ENCODE results near the gene DLST.

Gene DLST

GRCh38 chr14:74942181-74942580 lies 60.5 kb downstream of the DLST start:
- Histone ChIP-seq H3K9me3 (ENCODE audit: insufficient read depth, low read depth, low read length) (no peaks in the 10 kb centered on the region), H3K79me2 (ENCODE audit: insufficient read depth, low read length) (no peaks in the 10 kb centered on the region), H3K36me3 (ENCODE audit: insufficient read depth, low read length) (no peaks in the 10 kb centered on the region), H2AFZ (ENCODE audit: low read length) (peak overlapping the region; percentile 51; the same call in 1 of the 2 replicates), H3K4me2 (ENCODE audit: low read depth, low read length, poor library complexity, severe bottlenecking) (no peak overlapping the region), H3K27me3 (ENCODE audit: insufficient read depth, low read length, poor library complexity, severe bottlenecking) (no peaks in the 10 kb centered on the region), H3K9ac (ENCODE audit: low read depth, low read length, poor library complexity, severe bottlenecking) (no peak overlapping the region), H3K9me2 (replicated peaks; ENCODE audit: low read depth, low read length) (no peaks in the 10 kb centered on the region), H3K4me1 (ENCODE audit: insufficient read depth, low read length, poor library complexity, severe bottlenecking) (peaks cover 12% of the 10 kb centered on the region), H3K4me3 (ENCODE audit: low read length, poor library complexity, severe bottlenecking) (no peak overlapping the region), H4K20me1 (ENCODE audit: insufficient read depth, low read length, poor library complexity, severe bottlenecking) (no peaks in the 10 kb centered on the region), H3F3A (ENCODE audit: low read depth) (no peaks in the 10 kb centered on the region)
- TF ChIP-seq EZH2phosphoT487 (IDR thresholded peaks at IDR 0.05; ENCODE audit: borderline replicate concordance): no peak
- TF ChIP-seq, protein P1, sequence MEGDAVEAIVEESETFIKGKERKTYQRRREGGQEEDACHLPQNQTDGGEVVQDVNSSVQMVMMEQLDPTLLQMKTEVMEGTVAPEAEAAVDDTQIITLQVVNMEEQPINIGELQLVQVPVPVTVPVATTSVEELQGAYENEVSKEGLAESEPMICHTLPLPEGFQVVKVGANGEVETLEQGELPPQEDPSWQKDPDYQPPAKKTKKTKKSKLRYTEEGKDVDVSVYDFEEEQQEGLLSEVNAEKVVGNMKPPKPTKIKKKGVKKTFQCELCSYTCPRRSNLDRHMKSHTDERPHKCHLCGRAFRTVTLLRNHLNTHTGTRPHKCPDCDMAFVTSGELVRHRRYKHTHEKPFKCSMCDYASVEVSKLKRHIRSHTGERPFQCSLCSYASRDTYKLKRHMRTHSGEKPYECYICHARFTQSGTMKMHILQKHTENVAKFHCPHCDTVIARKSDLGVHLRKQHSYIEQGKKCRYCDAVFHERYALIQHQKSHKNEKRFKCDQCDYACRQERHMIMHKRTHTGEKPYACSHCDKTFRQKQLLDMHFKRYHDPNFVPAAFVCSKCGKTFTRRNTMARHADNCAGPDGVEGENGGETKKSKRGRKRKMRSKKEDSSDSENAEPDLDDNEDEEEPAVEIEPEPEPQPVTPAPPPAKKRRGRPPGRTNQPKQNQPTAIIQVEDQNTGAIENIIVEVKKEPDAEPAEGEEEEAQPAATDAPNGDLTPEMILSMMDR (conservative IDR thresholded peaks at IDR 0.05; ENCODE audit: low read length): no peak

DNA sequence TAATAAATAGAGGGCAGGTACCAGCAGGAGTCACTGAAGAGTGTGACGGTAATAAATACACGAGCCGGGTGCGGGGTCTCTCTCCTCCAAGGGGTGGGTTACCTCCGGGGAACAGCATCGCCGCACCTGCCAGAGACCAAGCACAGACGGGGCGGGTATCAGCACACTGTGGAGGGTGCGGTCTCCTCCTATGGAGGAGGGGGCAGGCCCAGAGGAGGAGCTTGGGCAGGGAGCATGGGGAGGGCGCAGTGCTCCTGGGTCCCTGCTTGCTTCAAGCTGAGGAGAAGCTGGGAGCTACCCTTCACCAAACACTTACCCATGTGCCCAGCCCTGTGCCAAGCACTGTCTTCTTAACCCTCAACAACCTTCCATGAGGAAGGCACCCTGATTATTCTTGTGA lies 60.9 kb downstream of the DLST start:
- no peak overlapping the region for H3K4me3 ChIP-seq (ENCODE audit: low read length, poor library complexity, severe bottlenecking)

GRCh38 chr14:74945261-74945851 lies 63.6 kb downstream of the DLST start:
- Histone ChIP-seq H3K9me3 (ENCODE audit: insufficient read depth, low read depth, low read length) (no peaks in the 10 kb centered on the region), H4K20me1 (ENCODE audit: insufficient read depth, low read length, poor library complexity, severe bottlenecking) (no peaks in the 10 kb centered on the region), H3K9ac (ENCODE audit: low read depth, low read length, poor library complexity, severe bottlenecking) (no peak overlapping the region), H3K4me2 (ENCODE audit: low read depth, low read length, poor library complexity, severe bottlenecking) (no peak overlapping the region), H3K4me1 (ENCODE audit: insufficient read depth, low read length, poor library complexity, severe bottlenecking) (peaks cover 6% of the 10 kb centered on the region), H3K27me3 (ENCODE audit: insufficient read depth, low read length, poor library complexity, severe bottlenecking) (no peaks in the 10 kb centered on the region), H3K9me2 (replicated peaks; ENCODE audit: low read depth, low read length) (no peaks in the 10 kb centered on the region), H2AFZ (ENCODE audit: low read length) (peak overlapping the region; percentile 88; the same call in 1 of the 2 replicates), H3K79me2 (ENCODE audit: insufficient read depth, low read length) (no peaks in the 10 kb centered on the region), H3K4me3 (ENCODE audit: low read length, poor library complexity, severe bottlenecking) (no peak overlapping the region), H3K36me3 (ENCODE audit: insufficient read depth, low read length) (no peaks in the 10 kb centered on the region), H3F3A (ENCODE audit: low read depth) (no peaks in the 10 kb centered on the region)
- no peak for TF ChIP-seq EZH2phosphoT487 (IDR thresholded peaks at IDR 0.05; ENCODE audit: borderline replicate concordance)
- TF ChIP-seq, protein P1 (conservative IDR thresholded peaks at IDR 0.05; ENCODE audit: low read length): peak; percentile 76

More for the DNA sequence above, 60.9 kb downstream of the DLST start:
- Histone ChIP-seq H3K9ac (ENCODE audit: low read depth, low read length, poor library complexity, severe bottlenecking) (no peak overlapping the region), H3K9me3 (ENCODE audit: insufficient read depth, low read depth, low read length) (no peaks in the 10 kb centered on the region), H3K4me1 (ENCODE audit: insufficient read depth, low read length, poor library complexity, severe bottlenecking) (peaks cover 12% of the 10 kb centered on the region), H3K9me2 (replicated peaks; ENCODE audit: low read depth, low read length) (no peaks in the 10 kb centered on the region), H3K27me3 (ENCODE audit: insufficient read depth, low read length, poor library complexity, severe bottlenecking) (no peaks in the 10 kb centered on the region), H4K20me1 (ENCODE audit: insufficient read depth, low read length, poor library complexity, severe bottlenecking) (no peaks in the 10 kb centered on the region), H2AFZ (ENCODE audit: low read length) (peak overlapping the region; percentile 51; the same call in 1 of the 2 replicates), H3K4me2 (ENCODE audit: low read depth, low read length, poor library complexity, severe bottlenecking) (no peak overlapping the region), H3F3A (ENCODE audit: low read depth) (no peaks in the 10 kb centered on the region), H3K36me3 (ENCODE audit: insufficient read depth, low read length) (no peaks in the 10 kb centered on the region), H3K79me2 (ENCODE audit: insufficient read depth, low read length) (no peaks in the 10 kb centered on the region)
- TF ChIP-seq, protein P1 (conservative IDR thresholded peaks at IDR 0.05; ENCODE audit: low read length): no peak
- TF ChIP-seq EZH2phosphoT487 (IDR thresholded peaks at IDR 0.05; ENCODE audit: borderline replicate concordance): no peak

Data from Loucy (cell line).